Measurements from ENCODE around the gene PARM1. TPM values are rescaled to one million over a fixed set of nuclear protein-coding genes. Genes with fewer than 3 reads are reported as not detected.

Gene PARM1
- total and polyA plus RNA-seq, 2 donors (not counting 1 experiment from before 2014, with no cell fraction given): 0.30 to 2.0 TPM

- H3K79me2 ChIP-seq (ENCODE audit: control insufficient read depth, insufficient read depth, low read length): no peaks in the 10 kb centered on the region
- H4K20me1 ChIP-seq (ENCODE audit: control insufficient read depth, extremely low read depth, insufficient read depth, low read length): no peaks in the 10 kb centered on the region
- H2AFZ ChIP-seq (ENCODE audit: low read length): no peak overlapping the region
- H3K27ac ChIP-seq (ENCODE audit: insufficient read depth, low read length): no peak overlapping the region
- H3K9ac ChIP-seq (ENCODE audit: insufficient read depth, low read length): no peak overlapping the region
- H3K4me2 ChIP-seq (ENCODE audit: extremely low read depth, insufficient read depth, low read length): no peak overlapping the region
- H3K27me3 ChIP-seq (ENCODE audit: control insufficient read depth, insufficient read depth, low read length): no peaks in the 10 kb centered on the region
- TF ChIP-seq CTCF (conservative IDR thresholded peaks at IDR 0.05 in 1 of 2, IDR thresholded peaks at IDR 0.05 in 1 of 2; ENCODE audit: low read depth in 1 of 2, low read length in 2 of 2): no peak
- no peak for TF ChIP-seq EZH2 (IDR thresholded peaks at IDR 0.05; ENCODE audit: low read length, missing control alignments)
- no peaks in the 10 kb centered on the region for H3K4me1 ChIP-seq (ENCODE audit: control insufficient read depth, extremely low read depth, insufficient read depth, low read length)
- no peak for DNase-seq (ENCODE audit: low read depth in 2 of 2)
- H3K4me3 ChIP-seq (replicated peaks in 1 of 4; ENCODE audit: control extremely low read depth in 1 of 4, insufficient read depth in 1 of 4, low read depth in 3 of 4, low read length in 4 of 4): no peak overlapping the region
- no peaks in the 10 kb centered on the region for H3K9me3 ChIP-seq (ENCODE audit: control insufficient read depth, insufficient read depth, low read depth, low read length)
- no peaks in the 10 kb centered on the region for H3K36me3 ChIP-seq (ENCODE audit: control insufficient read depth, insufficient read depth, low read length)
Measured at GRCh38 chr4:75080888-75081287, 148.0 kb downstream of the PARM1 start.

- Histone ChIP-seq H3K27me3 (ENCODE audit: control insufficient read depth, insufficient read depth, low read length) (no peaks in the 10 kb centered on the region), H3K36me3 (ENCODE audit: control insufficient read depth, insufficient read depth, low read length) (no peaks in the 10 kb centered on the region), H3K9ac (ENCODE audit: insufficient read depth, low read length) (no peak overlapping the region), H3K4me3 (replicated peaks in 1 of 4; ENCODE audit: control extremely low read depth in 1 of 4, insufficient read depth in 1 of 4, low read depth in 3 of 4, low read length in 4 of 4) (no peak overlapping the region), H3K27ac (ENCODE audit: insufficient read depth, low read length) (no peak overlapping the region), H3K79me2 (ENCODE audit: control insufficient read depth, insufficient read depth, low read length) (no peaks in the 10 kb centered on the region), H3K9me3 (ENCODE audit: control insufficient read depth, insufficient read depth, low read depth, low read length) (no peaks in the 10 kb centered on the region), H4K20me1 (ENCODE audit: control insufficient read depth, extremely low read depth, insufficient read depth, low read length) (no peaks in the 10 kb centered on the region), H3K4me1 (ENCODE audit: control insufficient read depth, extremely low read depth, insufficient read depth, low read length) (no peaks in the 10 kb centered on the region), H3K4me2 (ENCODE audit: extremely low read depth, insufficient read depth, low read length) (no peak overlapping the region), H2AFZ (ENCODE audit: low read length) (no peak overlapping the region)
- TF ChIP-seq EZH2 (IDR thresholded peaks at IDR 0.05; ENCODE audit: low read length, missing control alignments) (no peak), CTCF (conservative IDR thresholded peaks at IDR 0.05 in 1 of 2, IDR thresholded peaks at IDR 0.05 in 1 of 2; ENCODE audit: low read depth in 1 of 2, low read length in 2 of 2) (no peak)
- no peak for DNase-seq (ENCODE audit: low read depth in 2 of 2)
Measured at GRCh38 chr4:75081561-75081960, 148.6 kb downstream of the PARM1 start.

- no peaks in the 10 kb centered on the region for H3K9me3 ChIP-seq (ENCODE audit: control insufficient read depth, insufficient read depth, low read depth, low read length)
- H3K4me1 ChIP-seq (ENCODE audit: control insufficient read depth, extremely low read depth, insufficient read depth, low read length): no peaks in the 10 kb centered on the region
- no peak overlapping the region for H3K4me2 ChIP-seq (ENCODE audit: extremely low read depth, insufficient read depth, low read length)
- no peak overlapping the region for H3K4me3 ChIP-seq (replicated peaks in 1 of 4; ENCODE audit: control extremely low read depth in 1 of 4, insufficient read depth in 1 of 4, low read depth in 3 of 4, low read length in 4 of 4)
- TF ChIP-seq EZH2 (IDR thresholded peaks at IDR 0.05; ENCODE audit: low read length, missing control alignments) (no peak), CTCF (conservative IDR thresholded peaks at IDR 0.05 in 1 of 2, IDR thresholded peaks at IDR 0.05 in 1 of 2; ENCODE audit: low read depth in 1 of 2, low read length in 2 of 2) (no peak)
- no peaks in the 10 kb centered on the region for H3K79me2 ChIP-seq (ENCODE audit: control insufficient read depth, insufficient read depth, low read length)
- no peak overlapping the region for H3K27ac ChIP-seq (ENCODE audit: insufficient read depth, low read length)
- H3K27me3 ChIP-seq (ENCODE audit: control insufficient read depth, insufficient read depth, low read length): no peaks in the 10 kb centered on the region
- no peak overlapping the region for H2AFZ ChIP-seq (ENCODE audit: low read length)
- no peaks in the 10 kb centered on the region for H3K36me3 ChIP-seq (ENCODE audit: control insufficient read depth, insufficient read depth, low read length)
- DNase-seq (ENCODE audit: low read depth in 2 of 2): no peak
- H3K9ac ChIP-seq (ENCODE audit: insufficient read depth, low read length): no peak overlapping the region
- H4K20me1 ChIP-seq (ENCODE audit: control insufficient read depth, extremely low read depth, insufficient read depth, low read length): no peaks in the 10 kb centered on the region
Measured at GRCh38 chr4:75087416-75087815, 154.5 kb downstream of the PARM1 start.
